Measurements from ENCODE around the gene OBSL1.

The OBSL1 gene

DNA sequence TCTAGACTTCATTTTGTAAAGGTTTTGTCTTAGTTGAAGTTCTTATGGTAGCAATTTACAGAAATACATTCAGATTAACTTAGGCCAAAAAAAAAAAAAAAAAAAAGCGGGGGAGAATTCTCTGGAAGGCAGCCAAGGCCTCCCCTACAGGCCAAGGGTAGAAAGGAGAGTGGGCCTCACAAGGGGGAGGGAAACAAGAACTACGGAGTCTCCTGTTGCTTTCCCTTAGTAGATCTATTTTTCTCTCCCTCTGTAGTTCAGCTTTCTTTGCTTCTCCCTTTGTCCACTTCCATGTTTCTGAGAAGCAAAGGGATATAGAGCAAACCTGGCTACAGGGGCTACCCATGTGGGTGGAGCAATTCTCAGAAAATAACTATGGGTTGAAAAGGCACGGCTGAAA, 23.9 kb upstream of the OBSL1 start:
- H3K4me3 ChIP-seq (ENCODE audit: low read depth, low read length) = no peak overlapping the region
- H3K36me3 ChIP-seq (ENCODE audit: control insufficient read depth, insufficient read depth, low read length) = no peaks in the 10 kb centered on the region
- H3K4me1 ChIP-seq (ENCODE audit: control insufficient read depth, insufficient read depth, low read length) = peaks cover 24% of the 10 kb centered on the region
- no peak overlapping the region for H3K9ac ChIP-seq (ENCODE audit: low read length)
- peak overlapping the region; percentile 90; the same call in 1 of the 2 replicates for H3K27ac ChIP-seq (ENCODE audit: low read depth, low read length)
- H3K27me3 ChIP-seq (ENCODE audit: control insufficient read depth, insufficient read depth, low read length) = no peaks in the 10 kb centered on the region
- H3K9me3 ChIP-seq (ENCODE audit: control insufficient read depth, insufficient read depth, low read depth, low read length) = no peaks in the 10 kb centered on the region

DNA sequence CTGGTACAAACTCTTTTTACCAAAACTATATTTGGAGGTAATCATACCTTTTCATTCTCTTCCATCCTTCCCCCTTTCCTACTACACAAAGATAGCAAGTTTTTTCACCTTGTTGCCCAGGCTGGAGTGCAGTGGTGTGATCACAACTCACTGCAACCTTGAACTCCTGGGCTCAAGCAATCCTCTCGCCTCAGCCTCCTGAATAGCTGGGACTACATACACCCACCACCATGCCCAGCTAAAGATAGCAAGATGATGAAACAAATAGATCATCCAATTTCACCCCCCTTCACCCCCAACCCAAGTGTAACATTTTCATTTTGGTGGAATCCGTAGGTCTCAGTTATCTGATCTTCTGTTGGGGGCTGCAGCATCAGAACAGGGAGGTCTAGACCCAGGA, 21.8 kb upstream of the OBSL1 start:
- H3K4me3 ChIP-seq (ENCODE audit: low read depth, low read length) = no peak overlapping the region
- no peaks in the 10 kb centered on the region for H3K27me3 ChIP-seq (ENCODE audit: control insufficient read depth, insufficient read depth, low read length)
- H3K9me3 ChIP-seq (ENCODE audit: control insufficient read depth, insufficient read depth, low read depth, low read length) = no peaks in the 10 kb centered on the region
- no peaks in the 10 kb centered on the region for H3K36me3 ChIP-seq (ENCODE audit: control insufficient read depth, insufficient read depth, low read length)
- H3K4me1 ChIP-seq (ENCODE audit: control insufficient read depth, insufficient read depth, low read length) = peaks cover 18% of the 10 kb centered on the region
- H3K27ac ChIP-seq (ENCODE audit: low read depth, low read length) = no peak overlapping the region
- H3K9ac ChIP-seq (ENCODE audit: low read length) = no peak overlapping the region

DNA sequence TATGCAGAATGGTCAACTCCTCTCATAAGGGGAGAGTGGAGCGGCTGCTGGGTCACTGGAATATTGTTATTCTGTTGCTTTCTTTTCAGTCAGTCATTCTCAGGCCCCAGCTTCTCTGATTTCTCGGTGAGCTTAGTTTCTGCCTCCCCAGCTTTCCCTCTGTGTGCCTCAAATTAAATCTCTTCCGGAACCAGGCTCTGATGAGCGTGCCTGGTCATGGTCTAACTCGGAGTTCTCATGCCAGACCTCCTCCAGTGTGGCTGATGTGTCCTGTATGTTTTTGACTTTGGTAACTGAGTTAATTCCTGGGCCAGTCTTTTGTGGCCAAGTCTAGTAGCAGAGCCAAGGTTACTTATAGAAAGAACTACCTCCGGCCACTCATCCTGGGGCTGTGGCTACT, 21.4 kb upstream of the OBSL1 start:
- Histone ChIP-seq H3K36me3 (ENCODE audit: control insufficient read depth, insufficient read depth, low read length) (no peaks in the 10 kb centered on the region), H3K27me3 (ENCODE audit: control insufficient read depth, insufficient read depth, low read length) (no peaks in the 10 kb centered on the region), H3K27ac (ENCODE audit: low read depth, low read length) (no peak overlapping the region), H3K4me3 (ENCODE audit: low read depth, low read length) (no peak overlapping the region), H3K9ac (ENCODE audit: low read length) (no peak overlapping the region), H3K4me1 (ENCODE audit: control insufficient read depth, insufficient read depth, low read length) (peaks cover 17% of the 10 kb centered on the region), H3K9me3 (ENCODE audit: control insufficient read depth, insufficient read depth, low read depth, low read length) (no peaks in the 10 kb centered on the region)

DNA sequence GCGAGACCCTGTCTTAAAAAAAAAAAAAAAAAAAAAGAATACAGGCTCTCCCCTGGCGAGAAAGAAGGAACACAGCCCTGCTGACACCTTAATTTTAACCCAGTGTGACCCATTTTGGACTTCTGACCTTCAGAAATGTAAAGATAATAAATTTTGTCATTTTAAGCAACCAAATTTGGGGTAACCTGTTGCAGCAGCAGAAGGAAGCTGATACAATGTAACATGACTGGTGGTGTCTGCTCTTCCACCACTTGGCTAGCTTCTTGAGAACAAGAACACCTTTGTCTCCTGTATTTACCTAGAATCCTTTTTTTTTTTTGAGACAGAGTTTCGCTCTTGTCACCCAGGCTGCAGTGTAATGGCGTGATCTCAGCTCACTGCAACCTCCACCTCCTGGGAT, 19.8 kb upstream of the OBSL1 start:
- Histone ChIP-seq H3K4me1 (ENCODE audit: control insufficient read depth, insufficient read depth, low read length) (peaks cover 8% of the 10 kb centered on the region), H3K27ac (ENCODE audit: low read depth, low read length) (no peak overlapping the region), H3K9ac (ENCODE audit: low read length) (no peak overlapping the region), H3K9me3 (ENCODE audit: control insufficient read depth, insufficient read depth, low read depth, low read length) (no peaks in the 10 kb centered on the region), H3K4me3 (ENCODE audit: low read depth, low read length) (no peak overlapping the region), H3K36me3 (ENCODE audit: control insufficient read depth, insufficient read depth, low read length) (no peaks in the 10 kb centered on the region), H3K27me3 (ENCODE audit: control insufficient read depth, insufficient read depth, low read length) (peaks cover 7% of the 10 kb centered on the region)

GRCh38 chr2:219581346-219581745, 10.0 kb upstream of the OBSL1 start:
- Histone ChIP-seq H3K27ac (ENCODE audit: low read depth, low read length) (no peak overlapping the region), H3K27me3 (ENCODE audit: control insufficient read depth, insufficient read depth, low read length) (peaks cover 8% of the 10 kb centered on the region; the same call in 1 of the 2 replicates), H3K9me3 (ENCODE audit: control insufficient read depth, insufficient read depth, low read depth, low read length) (no peaks in the 10 kb centered on the region), H3K4me3 (ENCODE audit: low read depth, low read length) (no peak overlapping the region), H3K9ac (ENCODE audit: low read length) (no peak overlapping the region), H3K36me3 (ENCODE audit: control insufficient read depth, insufficient read depth, low read length) (no peaks in the 10 kb centered on the region), H3K4me1 (ENCODE audit: control insufficient read depth, insufficient read depth, low read length) (peaks cover 27% of the 10 kb centered on the region)

DNA sequence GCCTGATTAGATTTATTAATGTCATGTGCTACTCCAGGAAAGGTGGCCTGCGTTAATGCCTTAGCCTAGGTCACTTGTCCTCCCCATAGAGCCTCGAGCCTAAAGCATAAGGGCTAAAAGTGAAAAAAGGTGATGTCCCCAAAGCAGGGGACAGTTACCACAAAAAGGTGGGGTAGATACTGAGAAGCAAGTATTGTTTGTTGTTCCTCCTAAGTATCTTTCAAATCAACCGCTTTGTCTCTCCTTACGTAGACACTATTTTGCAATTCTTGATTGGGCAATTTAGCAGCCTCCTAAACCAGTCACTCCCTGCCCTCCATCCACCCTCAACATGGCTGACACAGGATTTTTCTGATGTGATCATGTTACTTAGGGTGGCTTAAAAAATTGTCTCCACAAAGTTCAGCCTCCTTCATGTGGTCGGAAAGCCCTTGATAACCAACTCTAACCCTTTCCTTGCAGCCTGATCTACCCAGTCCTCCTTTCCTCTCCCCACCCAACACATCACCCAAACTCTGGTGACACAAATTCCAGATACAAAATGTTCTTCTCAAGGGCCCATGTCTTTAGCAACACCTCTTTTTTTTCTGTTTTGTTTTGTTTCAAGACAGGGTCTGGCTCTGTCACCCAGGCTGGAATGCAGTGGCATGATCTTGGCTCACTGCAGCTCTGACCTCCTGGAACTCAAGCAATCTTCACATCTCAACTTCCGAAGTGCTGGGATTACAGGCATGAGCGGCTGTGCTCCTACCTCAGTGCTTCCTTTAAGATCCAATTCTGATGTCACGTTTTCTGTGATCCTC, 7.7 kb upstream of the OBSL1 start:
- Histone ChIP-seq H3K36me3 (ENCODE audit: control insufficient read depth, insufficient read depth, low read length) (no peaks in the 10 kb centered on the region), H3K27me3 (ENCODE audit: control insufficient read depth, insufficient read depth, low read length) (0 out of 2 replicates have a peak, but pooled peaks cover 6% of the 10 kb centered on the region), H3K27ac (ENCODE audit: low read depth, low read length) (no peak overlapping the region), H3K9me3 (ENCODE audit: control insufficient read depth, insufficient read depth, low read depth, low read length) (no peaks in the 10 kb centered on the region), H3K4me3 (ENCODE audit: low read depth, low read length) (no peak overlapping the region), H3K9ac (ENCODE audit: low read length) (no peak overlapping the region), H3K4me1 (ENCODE audit: control insufficient read depth, insufficient read depth, low read length) (peaks cover 37% of the 10 kb centered on the region)

DNA sequence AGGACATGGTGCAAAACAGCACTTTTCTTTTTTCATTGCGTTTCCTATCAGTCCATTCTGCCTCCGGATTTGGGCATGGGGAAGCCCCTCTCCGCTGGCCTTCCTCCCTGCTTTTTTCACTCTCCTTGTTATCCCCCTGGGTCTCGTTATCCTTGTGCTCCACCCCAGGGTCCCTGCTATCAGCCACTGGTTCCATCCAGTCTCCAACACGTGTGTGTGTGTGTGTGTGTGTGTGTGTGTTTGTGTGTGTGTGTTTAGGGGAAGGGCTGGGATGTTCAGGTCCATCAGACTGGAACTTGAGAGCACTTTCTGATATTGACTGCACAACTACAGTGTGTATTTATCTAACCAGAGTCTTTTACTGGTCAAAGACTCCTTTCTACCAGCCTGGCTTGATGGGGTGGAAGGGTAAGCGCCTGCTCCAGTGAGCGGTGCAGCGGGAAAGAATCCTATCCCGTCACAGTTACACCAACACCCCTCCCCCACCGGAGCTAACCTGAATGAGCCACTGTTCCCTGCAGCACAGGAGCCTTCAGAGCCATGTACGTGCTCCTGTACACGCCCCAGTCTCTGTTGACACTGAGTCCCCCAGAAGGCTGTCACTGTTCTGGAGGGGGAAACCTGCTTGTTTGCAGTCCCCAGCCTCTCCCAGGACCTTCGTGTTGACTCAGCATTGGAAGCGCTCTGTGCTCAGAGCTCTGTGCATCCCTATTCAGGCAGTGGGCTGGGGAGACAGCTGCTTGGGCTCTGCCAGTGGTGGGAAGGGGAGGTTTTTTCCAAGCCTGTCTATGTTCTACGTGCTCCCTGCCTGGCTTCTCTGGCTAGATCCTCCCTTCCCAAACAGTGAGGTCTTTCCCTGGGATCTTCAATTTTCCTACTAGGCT, 5.4 kb upstream of the OBSL1 start:
- Histone ChIP-seq H3K27me3 (ENCODE audit: control insufficient read depth, insufficient read depth, low read length) (0 out of 2 replicates have a peak, but pooled peaks cover 6% of the 10 kb centered on the region), H3K9ac (ENCODE audit: low read length) (no peak overlapping the region), H3K36me3 (ENCODE audit: control insufficient read depth, insufficient read depth, low read length) (no peaks in the 10 kb centered on the region), H3K27ac (ENCODE audit: low read depth, low read length) (no peak overlapping the region), H3K4me3 (ENCODE audit: low read depth, low read length) (peak overlapping the region; percentile 40), H3K4me1 (ENCODE audit: control insufficient read depth, insufficient read depth, low read length) (peaks cover 49% of the 10 kb centered on the region), H3K9me3 (ENCODE audit: control insufficient read depth, insufficient read depth, low read depth, low read length) (no peaks in the 10 kb centered on the region)

DNA sequence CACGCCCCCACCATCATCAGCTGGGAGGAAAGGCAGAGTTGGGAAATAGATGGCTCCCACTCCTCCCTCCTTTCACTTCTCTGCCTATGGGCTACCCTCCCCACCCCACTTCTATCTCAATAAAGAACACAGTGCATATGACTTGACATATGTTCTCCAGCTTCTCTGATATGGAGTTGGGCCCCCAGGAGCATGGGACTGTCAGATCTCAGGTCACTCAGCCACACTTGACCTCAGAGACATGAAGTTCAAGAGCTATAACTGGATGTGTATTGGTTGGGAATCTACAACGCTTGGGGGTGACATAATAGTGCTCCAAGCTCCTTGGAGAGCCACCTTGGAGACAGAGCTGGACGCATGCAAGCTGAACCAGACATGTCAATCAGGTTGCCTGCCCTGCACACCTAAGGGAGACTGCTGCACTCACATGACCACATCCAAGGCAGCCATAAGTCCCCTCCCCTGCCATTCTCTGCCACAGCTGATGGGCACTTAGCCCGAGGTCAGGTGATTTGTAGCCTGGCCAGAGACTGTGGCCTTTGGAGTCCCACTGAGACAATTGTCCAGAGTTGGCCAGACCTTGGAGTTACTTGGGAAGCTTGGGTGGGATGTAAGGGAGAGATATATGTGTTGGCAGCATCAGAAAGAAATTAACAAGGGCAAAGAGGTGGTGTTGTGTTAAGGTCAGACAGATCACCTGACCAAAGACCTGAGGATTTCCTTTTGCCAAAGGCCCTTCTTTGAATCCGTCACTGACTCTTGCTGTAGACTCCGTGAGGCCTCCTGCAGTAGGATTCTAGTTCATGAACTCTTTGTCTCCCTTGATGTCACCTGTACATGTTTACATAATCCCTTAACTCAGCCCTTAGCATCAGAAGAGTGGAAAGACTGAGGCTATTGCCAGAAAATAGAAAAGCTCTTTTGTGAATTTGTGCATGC, 4.5 kb upstream of the OBSL1 start:
- 0 out of 2 replicates have a peak, but pooled peaks cover 6% of the 10 kb centered on the region for H3K27me3 ChIP-seq (ENCODE audit: control insufficient read depth, insufficient read depth, low read length)
- H3K36me3 ChIP-seq (ENCODE audit: control insufficient read depth, insufficient read depth, low read length) = no peaks in the 10 kb centered on the region
- H3K9me3 ChIP-seq (ENCODE audit: control insufficient read depth, insufficient read depth, low read depth, low read length) = no peaks in the 10 kb centered on the region
- H3K4me3 ChIP-seq (ENCODE audit: low read depth, low read length) = no peak overlapping the region
- H3K4me1 ChIP-seq (ENCODE audit: control insufficient read depth, insufficient read depth, low read length) = peaks cover 52% of the 10 kb centered on the region
- H3K9ac ChIP-seq (ENCODE audit: low read length) = no peak overlapping the region
- H3K27ac ChIP-seq (ENCODE audit: low read depth, low read length) = no peak overlapping the region

GRCh38 chr2:219574484-219575311, 3.4 kb upstream of the OBSL1 start:
- no peak overlapping the region for H3K4me3 ChIP-seq (ENCODE audit: low read depth, low read length)
- H3K9ac ChIP-seq (ENCODE audit: low read length) = no peak overlapping the region
- peaks cover 58% of the 10 kb centered on the region for H3K4me1 ChIP-seq (ENCODE audit: control insufficient read depth, insufficient read depth, low read length)
- H3K36me3 ChIP-seq (ENCODE audit: control insufficient read depth, insufficient read depth, low read length) = peaks cover 2% of the 10 kb centered on the region; the same call in 1 of the 2 replicates
- H3K27me3 ChIP-seq (ENCODE audit: control insufficient read depth, insufficient read depth, low read length) = peaks cover 13% of the 10 kb centered on the region; the same call in 1 of the 2 replicates
- no peak overlapping the region for H3K27ac ChIP-seq (ENCODE audit: low read depth, low read length)
- no peaks in the 10 kb centered on the region for H3K9me3 ChIP-seq (ENCODE audit: control insufficient read depth, insufficient read depth, low read depth, low read length)

DNA sequence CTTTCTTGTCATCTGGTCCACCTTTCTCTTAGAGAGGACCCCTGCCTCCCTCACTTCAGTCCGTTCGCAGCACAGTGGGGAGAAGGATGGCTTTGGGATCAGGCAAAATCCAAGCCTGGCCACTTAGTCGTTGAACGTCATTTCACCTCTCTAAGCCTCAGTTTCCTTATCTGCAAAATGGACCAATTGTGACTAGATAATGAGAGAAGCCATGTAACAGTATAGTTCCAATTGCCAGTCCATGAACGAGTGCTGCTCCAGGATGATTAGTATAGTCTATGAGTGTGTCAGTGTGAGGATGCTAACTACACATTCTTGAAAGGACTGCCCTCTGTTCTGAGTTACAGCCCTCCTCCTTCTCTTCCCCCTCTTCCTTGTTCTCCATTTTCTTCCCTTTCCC, 1.8 kb upstream of the OBSL1 start:
- H3K27me3 ChIP-seq (ENCODE audit: control insufficient read depth, insufficient read depth, low read length) = peaks cover 16% of the 10 kb centered on the region; the same call in 1 of the 2 replicates
- no peaks in the 10 kb centered on the region for H3K9me3 ChIP-seq (ENCODE audit: control insufficient read depth, insufficient read depth, low read depth, low read length)
- H3K4me1 ChIP-seq (ENCODE audit: control insufficient read depth, insufficient read depth, low read length) = peaks cover 56% of the 10 kb centered on the region
- no peak overlapping the region for H3K4me3 ChIP-seq (ENCODE audit: low read depth, low read length)
- H3K9ac ChIP-seq (ENCODE audit: low read length) = no peak overlapping the region
- H3K36me3 ChIP-seq (ENCODE audit: control insufficient read depth, insufficient read depth, low read length) = peaks cover 12% of the 10 kb centered on the region; the same call in 1 of the 2 replicates
- H3K27ac ChIP-seq (ENCODE audit: low read depth, low read length) = no peak overlapping the region

Measured in HUES6 (cell line).